GM06990 (cell line): ENCODE measurements around the gene PRMT7.
A peak's percentile ranks its signal among the peaks of the same experiment; 100 is the strongest.

Source experiments
- DNase-seq: peaks from one replicate; pipeline ENCODE4 v3.0.0-alpha.2; 2011; ENCODE audit not compliant: insufficient read length; ENCODE audit errors: extremely low read depth
- H3K27me3 ChIP-seq: replicated peaks from 2 replicates; pipeline ENCODE4 v1.6.0; 2011; ENCODE audit warnings: low read length; ENCODE audit not compliant: control insufficient read depth, insufficient read depth
- H3K36me3 ChIP-seq: 2 replicates; pipeline ENCODE4 v1.5.1; 2011; ENCODE audit warnings: low read length; ENCODE audit not compliant: control insufficient read depth, insufficient read depth
- H3K4me3 ChIP-seq: replicated peaks from 2 replicates; pipeline ENCODE4 v1.5.1; 2011; ENCODE audit warnings: low read depth, mild to moderate bottlenecking, control low read depth, low read length
- CTCF ChIP-seq: IDR thresholded peaks from 2 replicates; pipeline ENCODE4 v1.5.1; 2011; ENCODE audit warnings: low read length, control low read depth, mild to moderate bottlenecking, inconsistent platforms; ENCODE audit not compliant: insufficient read depth, poor library complexity, severe bottlenecking

Gene PRMT7

DNA sequence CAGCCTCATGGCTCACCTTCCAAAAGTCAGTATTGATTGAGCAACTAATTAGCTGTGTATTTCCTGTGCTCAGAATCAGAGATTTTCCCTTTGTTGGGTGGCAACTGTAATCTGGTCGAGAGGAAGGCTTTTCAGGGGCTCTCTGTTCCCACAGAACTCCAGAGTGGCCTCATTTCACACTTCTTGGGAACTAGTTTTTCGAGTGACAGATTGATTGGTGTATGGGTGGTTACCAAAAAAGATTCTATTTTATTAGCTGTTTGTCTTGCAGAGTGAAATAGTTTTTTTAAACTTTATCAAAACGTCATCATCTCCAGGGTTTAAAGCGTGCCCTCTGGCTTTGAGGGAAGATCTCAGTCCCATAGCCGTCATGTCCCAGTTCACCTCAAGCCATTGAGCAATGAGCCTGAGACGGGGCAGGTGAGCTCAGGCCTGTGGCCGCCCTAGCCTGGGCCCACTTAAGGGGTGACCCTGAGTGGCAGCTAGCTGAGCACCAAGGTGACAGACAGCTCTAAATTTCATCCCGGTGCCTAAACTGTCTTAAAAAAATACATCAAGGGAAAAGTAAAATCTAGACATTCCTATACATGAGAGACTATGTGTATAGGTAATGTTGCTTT, 84.5 kb downstream of the PRMT7 start:
- no peak overlapping the region for H3K4me3 ChIP-seq
- TF ChIP-seq CTCF = no peak
- no peak for DNase-seq
- no peaks in the 10 kb centered on the region for H3K36me3 ChIP-seq
- no peaks in the 10 kb centered on the region for H3K27me3 ChIP-seq

DNA sequence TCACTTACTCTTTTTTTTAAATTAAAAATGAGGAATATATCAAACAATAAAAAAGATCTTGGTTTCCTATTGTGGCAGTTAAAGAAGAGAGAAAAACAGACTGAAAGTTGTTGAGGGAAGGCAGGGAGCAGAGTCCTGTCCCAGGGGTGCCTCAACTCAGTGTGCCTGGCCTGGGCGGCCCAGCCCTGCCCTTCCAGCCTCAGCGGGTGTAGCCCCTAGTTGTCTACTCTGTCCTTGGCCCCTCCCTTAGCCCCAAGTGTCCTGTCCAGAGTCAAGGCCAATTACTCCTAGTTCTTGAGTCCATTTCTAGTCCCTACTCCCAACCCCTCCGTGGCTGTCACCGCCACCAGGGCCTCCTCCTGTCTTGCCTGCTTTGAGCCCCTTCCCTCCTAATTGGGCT, 85.0 kb downstream of the PRMT7 start:
- TF ChIP-seq CTCF = no peak
- Histone ChIP-seq H3K36me3 (no peaks in the 10 kb centered on the region), H3K27me3 (no peaks in the 10 kb centered on the region), H3K4me3 (no peak overlapping the region)
- no peak for DNase-seq

DNA sequence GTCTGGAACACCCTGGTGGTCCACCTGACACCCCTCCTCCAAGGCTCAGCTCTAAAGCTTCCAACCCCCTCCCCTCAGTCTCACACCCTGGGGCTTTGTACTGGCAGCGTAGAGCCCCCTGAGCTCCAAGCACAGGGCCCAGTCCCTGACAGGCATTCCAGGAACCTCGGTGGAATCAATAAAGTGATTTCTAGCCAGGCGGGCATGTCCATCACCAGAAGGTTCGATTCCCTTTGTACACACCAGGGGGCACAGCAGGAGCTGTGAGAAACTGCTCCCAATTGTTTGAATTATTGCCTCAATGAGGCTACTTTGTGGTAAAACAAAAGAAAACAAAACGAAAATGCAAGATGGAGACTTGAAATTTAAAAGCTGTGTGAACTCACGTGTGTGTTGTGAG, 85.7 kb downstream of the PRMT7 start:
- peak; percentile 71 for TF ChIP-seq CTCF
- DNase-seq = no peak
- Histone ChIP-seq H3K4me3 (no peak overlapping the region), H3K36me3 (no peaks in the 10 kb centered on the region), H3K27me3 (no peaks in the 10 kb centered on the region)

DNA sequence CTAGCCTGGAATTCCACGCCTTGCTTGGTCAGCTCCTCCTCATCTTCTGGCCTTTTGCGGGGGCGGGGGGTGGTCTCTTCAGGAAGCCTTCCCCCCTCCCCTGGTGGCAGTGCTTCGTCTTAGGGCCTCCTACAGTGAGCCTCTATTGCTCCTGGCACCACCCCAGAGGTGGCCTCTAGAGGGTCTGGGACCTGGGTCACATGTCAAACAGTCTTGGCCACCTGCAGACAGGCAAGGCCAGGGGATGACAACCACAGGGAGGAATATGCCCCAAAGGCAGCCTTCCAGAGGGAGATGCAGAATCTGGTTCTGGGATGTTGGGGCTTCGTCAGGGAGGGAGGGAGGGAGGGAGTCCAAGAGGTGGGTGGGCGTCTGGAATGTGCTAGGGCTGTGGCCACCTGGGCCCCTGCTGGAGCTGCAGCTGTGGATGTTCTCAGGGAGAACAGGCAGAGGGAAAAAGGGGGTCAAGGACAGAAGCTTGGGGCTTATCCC, 86.9 kb downstream of the PRMT7 start:
- Histone ChIP-seq H3K27me3 (no peaks in the 10 kb centered on the region), H3K4me3 (no peak overlapping the region), H3K36me3 (no peaks in the 10 kb centered on the region)
- DNase-seq = no peak
- no peak for TF ChIP-seq CTCF

DNA sequence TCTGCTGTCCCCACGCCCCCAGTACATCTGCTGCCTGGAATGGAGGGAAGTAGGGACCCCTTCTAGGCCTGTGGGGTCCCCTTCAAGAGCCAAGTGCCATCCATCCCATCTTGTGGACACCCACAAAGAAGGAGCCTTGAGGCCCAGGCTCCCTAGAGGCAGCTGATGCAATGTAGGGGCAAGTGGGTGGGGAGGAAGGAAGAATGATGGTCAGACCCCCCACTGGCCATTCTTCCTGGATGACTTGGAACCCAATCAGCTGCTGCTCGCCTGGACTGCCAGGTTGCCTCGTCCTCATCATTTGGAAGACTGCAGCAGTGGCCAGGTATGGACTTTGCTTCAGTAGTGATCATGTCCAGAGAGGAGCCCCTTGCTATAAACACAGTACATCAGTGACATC, 88.6 kb downstream of the PRMT7 start:
- no peak for DNase-seq
- Histone ChIP-seq H3K4me3 (no peak overlapping the region), H3K27me3 (no peaks in the 10 kb centered on the region), H3K36me3 (no peaks in the 10 kb centered on the region)
- no peak for TF ChIP-seq CTCF
